Measurements from ENCODE around the gene EVA1B. TPM values are rescaled to one million over a fixed set of nuclear protein-coding genes. Genes with fewer than 3 reads are reported as not detected.

EVA1B gene
- 40.7 TPM for total RNA-seq

GRCh38 chr1:36323636-36324352 lies at the start of gene EVA1B:
TSS of gene EVA1B (minus strand) at chr1:36323645. CDS start at chr1:36323037, 608 bp downstream.
- Histone ChIP-seq H3K4me1 (ENCODE audit: control insufficient read depth in 3 of 3, insufficient read depth in 3 of 3, low read length in 3 of 3) (peaks cover 11 to 28% (median 21%) of the 10 kb centered on the region in 3 donors), H3K27ac (ENCODE audit: low read depth, low read length) (peak within 1 kb of the TSS; percentile 71), H3K4me3 (ENCODE audit: low read length in 3 of 3) (peak within 1 kb of the TSS; percentile 63 to 72 (median 63)), H3K27me3 (ENCODE audit: control insufficient read depth in 3 of 3, insufficient read depth in 3 of 3, low read length in 3 of 3) (peaks cover 0 to 19% (median 6%) of the 10 kb centered on the region in 3 donors), H3K9me3 (ENCODE audit: control insufficient read depth in 3 of 3, low read length in 3 of 3) (no peaks in the 10 kb centered on the region), H3K9ac (ENCODE audit: low read depth in 1 of 3, low read length in 3 of 3) (peak within 1 kb of the TSS; percentile 51 to 80 (median 56)), H3K36me3 (ENCODE audit: control insufficient read depth in 3 of 3, insufficient read depth in 3 of 3, low read length in 3 of 3) (no peaks in the 10 kb centered on the region)

- Histone ChIP-seq H3K9ac (ENCODE audit: low read depth in 1 of 3, low read length in 3 of 3) (peak overlapping the region; percentile 13 to 81 (median 65)), H3K27me3 (ENCODE audit: control insufficient read depth in 3 of 3, insufficient read depth in 3 of 3, low read length in 3 of 3) (no peaks in the 10 kb centered on the region), H3K4me3 (ENCODE audit: low read length in 3 of 3) (no peak overlapping the region), H3K27ac (ENCODE audit: low read depth, low read length) (peak overlapping the region; percentile 96), H3K36me3 (ENCODE audit: control insufficient read depth in 3 of 3, insufficient read depth in 3 of 3, low read length in 3 of 3) (peaks cover 2 to 9% (median 5%) of the 10 kb centered on the region in 3 donors), H3K4me1 (ENCODE audit: control insufficient read depth in 3 of 3, insufficient read depth in 3 of 3, low read length in 3 of 3) (peaks cover 43 to 66% (median 60%) of the 10 kb centered on the region in 3 donors), H3K9me3 (ENCODE audit: control insufficient read depth in 3 of 3, low read length in 3 of 3) (no peaks in the 10 kb centered on the region)
Measured at GRCh38 chr1:36372617-36373016, 49.2 kb upstream of the EVA1B start.

- H3K27ac ChIP-seq (ENCODE audit: low read depth, low read length), result no peak overlapping the region
- peaks cover 37 to 63% (median 61%) of the 10 kb centered on the region in 3 donors for H3K4me1 ChIP-seq (ENCODE audit: control insufficient read depth in 3 of 3, insufficient read depth in 3 of 3, low read length in 3 of 3)
- H3K4me3 ChIP-seq (ENCODE audit: low read length in 3 of 3), result no peak overlapping the region
- peak overlapping the region in 1 of 3 donors; percentile 50 for H3K9ac ChIP-seq (ENCODE audit: low read depth in 1 of 3, low read length in 3 of 3)
- peaks cover 2 to 14% (median 8%) of the 10 kb centered on the region in 3 donors for H3K36me3 ChIP-seq (ENCODE audit: control insufficient read depth in 3 of 3, insufficient read depth in 3 of 3, low read length in 3 of 3)
- no peaks in the 10 kb centered on the region for H3K9me3 ChIP-seq (ENCODE audit: control insufficient read depth in 3 of 3, low read length in 3 of 3)
- H3K27me3 ChIP-seq (ENCODE audit: control insufficient read depth in 3 of 3, insufficient read depth in 3 of 3, low read length in 3 of 3), result no peaks in the 10 kb centered on the region
Measured at GRCh38 chr1:36369061-36369861, 45.8 kb upstream of the EVA1B start.

- peak overlapping the region in 1 of 3 donors; percentile 16 for H3K9ac ChIP-seq (ENCODE audit: low read depth in 1 of 3, low read length in 3 of 3)
- H3K4me3 ChIP-seq (ENCODE audit: low read length in 3 of 3), result no peak overlapping the region
- H3K9me3 ChIP-seq (ENCODE audit: control insufficient read depth in 3 of 3, low read length in 3 of 3), result no peaks in the 10 kb centered on the region
- no peaks in the 10 kb centered on the region for H3K27me3 ChIP-seq (ENCODE audit: control insufficient read depth in 3 of 3, insufficient read depth in 3 of 3, low read length in 3 of 3)
- H3K27ac ChIP-seq (ENCODE audit: low read depth, low read length), result no peak overlapping the region
- peaks cover 23 to 48% (median 46%) of the 10 kb centered on the region in 3 donors for H3K4me1 ChIP-seq (ENCODE audit: control insufficient read depth in 3 of 3, insufficient read depth in 3 of 3, low read length in 3 of 3)
- H3K36me3 ChIP-seq (ENCODE audit: control insufficient read depth in 3 of 3, insufficient read depth in 3 of 3, low read length in 3 of 3), result peaks cover 4 to 18% (median 10%) of the 10 kb centered on the region in 3 donors
Measured at GRCh38 chr1:36367798-36368197, 44.4 kb upstream of the EVA1B start.

GRCh38 chr1:36367066-36367465 lies 43.6 kb upstream of the EVA1B start:
- Histone ChIP-seq H3K36me3 (ENCODE audit: control insufficient read depth in 3 of 3, insufficient read depth in 3 of 3, low read length in 3 of 3) (peaks cover 10 to 23% (median 17%) of the 10 kb centered on the region in 3 donors), H3K9me3 (ENCODE audit: control insufficient read depth in 3 of 3, low read length in 3 of 3) (no peaks in the 10 kb centered on the region), H3K27me3 (ENCODE audit: control insufficient read depth in 3 of 3, insufficient read depth in 3 of 3, low read length in 3 of 3) (no peaks in the 10 kb centered on the region), H3K4me1 (ENCODE audit: control insufficient read depth in 3 of 3, insufficient read depth in 3 of 3, low read length in 3 of 3) (peaks cover 18 to 41% (median 39%) of the 10 kb centered on the region in 3 donors), H3K27ac (ENCODE audit: low read depth, low read length) (peak overlapping the region; percentile 19), H3K4me3 (ENCODE audit: low read length in 3 of 3) (no peak overlapping the region), H3K9ac (ENCODE audit: low read depth in 1 of 3, low read length in 3 of 3) (no peak overlapping the region)

GRCh38 chr1:36366091-36366661 lies 42.7 kb upstream of the EVA1B start:
- Histone ChIP-seq H3K9ac (ENCODE audit: low read depth in 1 of 3, low read length in 3 of 3) (peak overlapping the region in 2 of 3 donors; percentile 45 to 60), H3K27ac (ENCODE audit: low read depth, low read length) (peak overlapping the region; percentile 39), H3K4me1 (ENCODE audit: control insufficient read depth in 3 of 3, insufficient read depth in 3 of 3, low read length in 3 of 3) (peaks cover 18 to 33% (median 33%) of the 10 kb centered on the region in 3 donors), H3K4me3 (ENCODE audit: low read length in 3 of 3) (no peak overlapping the region), H3K36me3 (ENCODE audit: control insufficient read depth in 3 of 3, insufficient read depth in 3 of 3, low read length in 3 of 3) (peaks cover 15 to 28% (median 23%) of the 10 kb centered on the region in 3 donors), H3K27me3 (ENCODE audit: control insufficient read depth in 3 of 3, insufficient read depth in 3 of 3, low read length in 3 of 3) (no peaks in the 10 kb centered on the region), H3K9me3 (ENCODE audit: control insufficient read depth in 3 of 3, low read length in 3 of 3) (no peaks in the 10 kb centered on the region)

GRCh38 chr1:36365381-36365780 lies 41.9 kb upstream of the EVA1B start:
- no peak overlapping the region for H3K9ac ChIP-seq (ENCODE audit: low read depth in 1 of 3, low read length in 3 of 3)
- H3K9me3 ChIP-seq (ENCODE audit: control insufficient read depth in 3 of 3, low read length in 3 of 3), result no peaks in the 10 kb centered on the region
- peak overlapping the region; percentile 39 for H3K27ac ChIP-seq (ENCODE audit: low read depth, low read length)
- H3K36me3 ChIP-seq (ENCODE audit: control insufficient read depth in 3 of 3, insufficient read depth in 3 of 3, low read length in 3 of 3), result peaks cover 19 to 30% (median 26%) of the 10 kb centered on the region in 3 donors
- no peak overlapping the region for H3K4me3 ChIP-seq (ENCODE audit: low read length in 3 of 3)
- H3K27me3 ChIP-seq (ENCODE audit: control insufficient read depth in 3 of 3, insufficient read depth in 3 of 3, low read length in 3 of 3), result no peaks in the 10 kb centered on the region
- peaks cover 18 to 33% (median 31%) of the 10 kb centered on the region in 3 donors for H3K4me1 ChIP-seq (ENCODE audit: control insufficient read depth in 3 of 3, insufficient read depth in 3 of 3, low read length in 3 of 3)

- H3K36me3 ChIP-seq (ENCODE audit: control insufficient read depth in 3 of 3, insufficient read depth in 3 of 3, low read length in 3 of 3), result peaks cover 51 to 58% (median 52%) of the 10 kb centered on the region in 3 donors
Measured at GRCh38 chr1:36359911-36360550, 36.6 kb upstream of the EVA1B start.

GRCh38 chr1:36359383-36359782 lies 35.9 kb upstream of the EVA1B start:
- Histone ChIP-seq H3K4me1 (ENCODE audit: control insufficient read depth in 3 of 3, insufficient read depth in 3 of 3, low read length in 3 of 3) (peaks cover 0 to 3% (median 2%) of the 10 kb centered on the region in 3 donors), H3K4me3 (ENCODE audit: low read length in 3 of 3) (no peak overlapping the region), H3K36me3 (ENCODE audit: control insufficient read depth in 3 of 3, insufficient read depth in 3 of 3, low read length in 3 of 3) (peaks cover 57 to 64% (median 58%) of the 10 kb centered on the region in 3 donors), H3K9me3 (ENCODE audit: control insufficient read depth in 3 of 3, low read length in 3 of 3) (no peaks in the 10 kb centered on the region), H3K9ac (ENCODE audit: low read depth in 1 of 3, low read length in 3 of 3) (no peak overlapping the region), H3K27me3 (ENCODE audit: control insufficient read depth in 3 of 3, insufficient read depth in 3 of 3, low read length in 3 of 3) (no peaks in the 10 kb centered on the region), H3K27ac (ENCODE audit: low read depth, low read length) (no peak overlapping the region)

More at GRCh38 chr1:36359911-36360550, 36.6 kb upstream of the EVA1B start:
- Histone ChIP-seq H3K4me1 (ENCODE audit: control insufficient read depth in 3 of 3, insufficient read depth in 3 of 3, low read length in 3 of 3) (peaks cover under 1 to 3% (median 2%) of the 10 kb centered on the region in 3 donors), H3K27ac (ENCODE audit: low read depth, low read length) (no peak overlapping the region), H3K27me3 (ENCODE audit: control insufficient read depth in 3 of 3, insufficient read depth in 3 of 3, low read length in 3 of 3) (no peaks in the 10 kb centered on the region), H3K9me3 (ENCODE audit: control insufficient read depth in 3 of 3, low read length in 3 of 3) (no peaks in the 10 kb centered on the region), H3K9ac (ENCODE audit: low read depth in 1 of 3, low read length in 3 of 3) (no peak overlapping the region), H3K4me3 (ENCODE audit: low read length in 3 of 3) (no peak overlapping the region)

Measured in skeletal muscle tissue (tissue), 4 donors.